ENCODE measurements around the gene VSNL1.

Gene VSNL1

GRCh38 chr2:17640406-17640805, 99.9 kb downstream of the VSNL1 start:
- no peak for TF ChIP-seq CTCF (conservative IDR thresholded peaks at IDR 0.05; ENCODE audit: control insufficient read depth, insufficient read depth, low read depth, low read length)
- H3K4me3 ChIP-seq (ENCODE audit: control insufficient read depth, low read depth, low read length) = no peak overlapping the region
- no peak for DNase-seq (ENCODE audit: low read depth)

GRCh38 chr2:17643031-17643615, 102.6 kb downstream of the VSNL1 start:
- DNase-seq (ENCODE audit: low read depth) = peak; percentile 98
- H3K4me3 ChIP-seq (ENCODE audit: control insufficient read depth, low read depth, low read length) = no peak overlapping the region
- TF ChIP-seq CTCF (conservative IDR thresholded peaks at IDR 0.05; ENCODE audit: control insufficient read depth, insufficient read depth, low read depth, low read length) = no peak

DNA sequence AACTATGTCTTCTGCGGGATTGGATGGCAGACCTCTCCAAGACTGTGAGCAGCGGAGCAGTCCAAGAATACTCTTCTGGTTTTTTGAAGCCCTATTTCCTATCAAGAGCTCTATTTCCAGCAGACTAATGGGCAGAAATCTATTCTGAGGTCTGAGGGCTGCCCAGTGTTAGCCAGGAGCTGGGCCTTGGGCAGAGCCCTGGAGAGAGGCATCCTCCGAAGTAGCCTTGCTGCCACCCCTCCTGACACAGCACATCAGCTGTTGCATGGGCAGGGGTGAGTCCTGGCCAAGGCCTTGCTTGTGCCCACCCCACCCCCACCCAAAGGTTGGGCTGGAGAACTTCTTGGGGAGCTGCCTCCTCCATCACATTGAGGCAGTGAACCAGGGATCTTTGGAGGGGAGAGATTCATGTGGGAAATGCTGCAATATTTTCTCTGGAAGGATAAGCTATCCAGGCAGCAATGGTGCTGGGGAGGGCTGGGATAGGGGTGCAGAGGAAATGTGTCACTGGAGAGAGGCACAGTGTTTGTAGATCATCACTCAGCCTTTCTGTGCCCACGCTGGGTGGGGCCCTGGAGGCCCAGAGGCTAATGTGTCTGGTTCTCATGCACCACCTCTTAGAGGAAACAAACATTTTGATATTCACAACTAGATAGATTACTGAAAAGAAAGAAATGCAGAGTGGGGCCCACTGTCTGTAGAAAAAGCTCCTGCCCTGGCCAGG, 104.7 kb downstream of the VSNL1 start:
- H3K4me3 ChIP-seq (ENCODE audit: control insufficient read depth, low read depth, low read length) = no peak overlapping the region
- DNase-seq (ENCODE audit: low read depth) = peak; percentile 57
- TF ChIP-seq CTCF (conservative IDR thresholded peaks at IDR 0.05; ENCODE audit: control insufficient read depth, insufficient read depth, low read depth, low read length) = no peak

- DNase-seq (ENCODE audit: low read depth) = peak; percentile 88
- TF ChIP-seq CTCF (conservative IDR thresholded peaks at IDR 0.05; ENCODE audit: control insufficient read depth, insufficient read depth, low read depth, low read length) = peak; percentile 89
Observed at GRCh38 chr2:17646081-17646554, 105.6 kb downstream of the VSNL1 start.

DNA sequence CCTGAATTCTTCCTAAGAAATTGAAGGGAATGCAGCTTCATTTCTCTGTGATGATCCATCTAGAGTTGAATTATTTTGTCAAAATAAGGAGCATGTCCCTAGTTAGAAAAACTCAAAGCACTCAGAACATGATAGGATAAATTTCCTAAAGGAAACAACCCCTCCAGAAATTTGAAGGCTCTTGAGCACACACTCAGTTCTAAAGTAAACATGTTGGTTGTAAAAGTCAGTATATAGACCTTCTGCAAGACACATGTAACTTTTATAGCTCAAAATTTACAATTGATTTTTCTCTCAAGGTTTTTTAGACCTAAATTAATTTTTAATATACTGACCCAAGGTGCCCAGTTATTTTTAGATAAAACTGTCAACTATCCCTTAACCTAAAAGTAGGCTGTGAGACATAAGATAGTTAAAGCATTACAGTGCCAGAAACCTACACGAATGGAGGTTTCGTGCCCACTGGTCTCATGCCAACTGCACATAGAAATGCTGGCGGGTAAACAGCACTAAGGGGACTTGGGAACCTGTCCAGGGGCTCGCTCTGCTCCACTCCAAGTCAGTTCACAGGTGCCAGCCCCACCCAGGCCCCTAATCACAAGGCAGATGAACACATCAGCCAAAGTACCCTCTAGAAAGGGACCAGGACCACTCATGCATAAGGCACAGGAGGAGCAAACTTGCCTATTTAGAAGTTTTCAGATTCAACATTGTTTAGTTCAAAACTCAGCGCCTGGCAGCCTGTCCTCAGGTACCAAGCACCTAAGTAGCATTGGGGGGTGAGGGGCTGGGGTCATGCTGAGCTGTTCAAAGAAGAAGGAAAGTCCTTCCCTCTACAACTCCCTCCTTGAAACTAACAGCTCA, 106.6 kb downstream of the VSNL1 start:
- no peak for DNase-seq (ENCODE audit: low read depth)

More at GRCh38 chr2:17646081-17646554, 105.6 kb downstream of the VSNL1 start:
- no peak overlapping the region for H3K4me3 ChIP-seq (ENCODE audit: control insufficient read depth, low read depth, low read length)

More for the DNA sequence above, 106.6 kb downstream of the VSNL1 start:
- H3K4me3 ChIP-seq (ENCODE audit: control insufficient read depth, low read depth, low read length) = no peak overlapping the region
- no peak for TF ChIP-seq CTCF (conservative IDR thresholded peaks at IDR 0.05; ENCODE audit: control insufficient read depth, insufficient read depth, low read depth, low read length)

Measured in fibroblast of mammary gland (primary cell).